Liver (tissue), 9 donors: Measurements from ENCODE around the gene UROC1. TPM values are rescaled to one million over a fixed set of nuclear protein-coding genes. Genes with fewer than 3 reads are reported as not detected.

Experiments used
- DNase-seq: peaks from one replicate; pipeline ENCODE4 v3.0.0-alpha.2; 2017; ENCODE audit warnings: low spot score
- H3K27ac ChIP-seq, 2 donors: one replicate each; pipeline ENCODE4 v1.7.0; 2013; ENCODE audit warnings: inconsistent platforms in 2 of 2, low read length in 2 of 2, control low read depth in 1 of 2, low read depth in 1 of 2, mild to moderate bottlenecking in 1 of 2
- H3K27me3 ChIP-seq, 4 donors: one replicate each; pipeline versions ENCODE4 v1.6.1 to v1.7.0; 2013; ENCODE audit warnings: low read length in 3 of 4, inconsistent platforms in 1 of 4, mild to moderate bottlenecking in 1 of 4, moderate library complexity in 1 of 4; ENCODE audit not compliant: control insufficient read depth in 4 of 4, insufficient read depth in 4 of 4
- H3K36me3 ChIP-seq, 4 donors: one replicate each; pipeline versions ENCODE4 v1.6.1 to v1.7.0; 2013; ENCODE audit warnings: low read length in 3 of 4, mild to moderate bottlenecking in 3 of 4, low read depth in 1 of 4, moderate library complexity in 1 of 4; ENCODE audit not compliant: control insufficient read depth in 4 of 4, insufficient read depth in 3 of 4
- H3K4me1 ChIP-seq, 4 donors: one replicate each; pipeline versions ENCODE4 v1.6.1 to v1.7.0; 2013; ENCODE audit warnings: low read length in 3 of 4, mild to moderate bottlenecking in 3 of 4, moderate library complexity in 1 of 4; ENCODE audit not compliant: control insufficient read depth in 4 of 4, insufficient read depth in 4 of 4
- H3K4me3 ChIP-seq, 3 donors: one replicate each; pipeline versions ENCODE4 v1.6.1 to v1.7.0; 2013; ENCODE audit warnings: low read length in 3 of 3, control low read depth in 1 of 3, low read depth in 1 of 3, mild to moderate bottlenecking in 1 of 3
- H3K9ac ChIP-seq, 2 donors: one replicate each; pipeline ENCODE4 v1.7.0; 2013; ENCODE audit warnings: low read length in 2 of 2, mild to moderate bottlenecking in 2 of 2, moderate library complexity in 2 of 2, control low read depth in 1 of 2, low read depth in 1 of 2
- H3K9me3 ChIP-seq, 4 donors: one replicate each; pipeline versions ENCODE4 v1.6.1 to v1.7.0; 2013; ENCODE audit warnings: low read length in 3 of 4; ENCODE audit not compliant: control insufficient read depth in 4 of 4
- ATF3 ChIP-seq: IDR thresholded peaks from 2 replicates; pipeline ENCODE4 v1.6.1; 2016; ENCODE audit warnings: antibody characterized with exemption
- CTCF ChIP-seq: fragments of 150-350 bp; IDR thresholded peaks from 2 replicates; pipeline ENCODE4 v1.5.1; 2017; ENCODE audit warnings: improper control_type of control experiment, low read depth, low read length; ENCODE audit not compliant: missing input control
- EGR1 ChIP-seq, 2 donors: IDR thresholded peaks; 2 replicates each; pipeline ENCODE4 v1.6.1; 2016 to 2018; ENCODE audit warnings: antibody characterized with exemption in 2 of 2, low read depth in 2 of 2
- FOXA1 ChIP-seq: IDR thresholded peaks from 2 replicates; pipeline ENCODE4 v1.6.1; 2016; ENCODE audit warnings: antibody characterized with exemption
- FOXA2 ChIP-seq: IDR thresholded peaks from 2 replicates; pipeline ENCODE4 v1.6.1; 2016; ENCODE audit warnings: antibody characterized with exemption
- GABPA ChIP-seq, 2 donors: IDR thresholded peaks in 1 of 2; conservative IDR thresholded peaks in 1 of 2; 2 replicates each; pipeline ENCODE4 v1.6.1; 2016; ENCODE audit warnings: antibody characterized with exemption in 2 of 2, mild to moderate bottlenecking in 1 of 2, moderate library complexity in 1 of 2
- HNF4A ChIP-seq, 2 donors: conservative IDR thresholded peaks; 2 replicates each; pipeline ENCODE4 v1.6.1; 2016; ENCODE audit warnings: antibody characterized with exemption in 2 of 2, mild to moderate bottlenecking in 2 of 2
- HNF4G ChIP-seq: IDR thresholded peaks from 2 replicates; pipeline ENCODE4 v1.6.1; 2016; ENCODE audit warnings: antibody characterized with exemption
- JUND ChIP-seq, 2 donors: IDR thresholded peaks; 2 replicates each; pipeline ENCODE4 v1.6.1; 2016; ENCODE audit warnings: antibody characterized with exemption in 2 of 2
- NR2F2 ChIP-seq: IDR thresholded peaks from 2 replicates; pipeline ENCODE4 v1.6.1; 2016; ENCODE audit warnings: antibody characterized with exemption
- RAD21 ChIP-seq, 2 donors: IDR thresholded peaks; 2 replicates each; pipeline ENCODE4 v1.6.1; 2016; ENCODE audit warnings: antibody characterized with exemption in 2 of 2, mild to moderate bottlenecking in 2 of 2
- RXRA ChIP-seq, 2 donors: IDR thresholded peaks; 2 replicates each; pipeline ENCODE4 v1.6.1; 2017 to 2018; ENCODE audit warnings: antibody characterized with exemption in 2 of 2, mild to moderate bottlenecking in 1 of 2
- SP1 ChIP-seq: IDR thresholded peaks from 2 replicates; pipeline ENCODE4 v1.6.1; 2018; ENCODE audit warnings: antibody characterized with exemption, mild to moderate bottlenecking
- TAF1 ChIP-seq: conservative IDR thresholded peaks from 2 replicates; pipeline ENCODE4 v1.6.1; 2016; ENCODE audit warnings: antibody characterized with exemption, mild to moderate bottlenecking
- YY1 ChIP-seq: IDR thresholded peaks from 2 replicates; pipeline ENCODE4 v1.6.1; 2016; ENCODE audit warnings: antibody characterized with exemption, mild to moderate bottlenecking
- WGBS: extraction: QIAGEN DNeasy Blood & Tissue Kit; methylation state at CpG from one replicate; pipeline ENCODE4 v1.1.7; 2013; 5-methylcytosine and 5-hydroxymethylcytosine counted together
- polyA plus RNA-seq, 2 donors: library from polyadenylated mRNA; stranded (reverse) in 1 of 2; unstranded in 1 of 2; fragments of 200-250 nt in 1 of 2; fragments of >200 nt in 1 of 2; fragmentation: Nextera tagmentation in 1 of 2; extraction: Ambion mirVana in 1 of 2; gene quantifications; one replicate each; pipeline versions ENCODE4 v1.2.1 to v1.2.3, GENCODE V29; 2013 to 2015
- total RNA-seq, 2 donors: library from RNA; depleted of rRNA; stranded (reverse); fragments of >200 nt; gene quantifications; one replicate each; pipeline ENCODE4 v1.2.3, GENCODE V29; 2014
- TF ChIP-seq, protein P1 (sequence below): IDR thresholded peaks from 2 replicates; pipeline ENCODE4 v1.6.1; 2016; ENCODE audit warnings: antibody characterized with exemption
- TF ChIP-seq, protein P2 (sequence below): IDR thresholded peaks from 2 replicates; pipeline ENCODE4 v1.6.1; 2016; ENCODE audit warnings: antibody characterized with exemption
- TF ChIP-seq, protein P3 (sequence below): IDR thresholded peaks from 2 replicates; pipeline ENCODE4 v1.6.1; 2016; ENCODE audit warnings: antibody characterized with exemption, mild to moderate bottlenecking
- donor health status: healthy.
- donor health status: healthy.
- donor health status: healthy.
- donor health status: healthy.
- donor health status: healthy.

Gene UROC1
- total and polyA plus RNA-seq, 4 donors = 5.9 to 28.4 (median 18.2) TPM

DNA sequence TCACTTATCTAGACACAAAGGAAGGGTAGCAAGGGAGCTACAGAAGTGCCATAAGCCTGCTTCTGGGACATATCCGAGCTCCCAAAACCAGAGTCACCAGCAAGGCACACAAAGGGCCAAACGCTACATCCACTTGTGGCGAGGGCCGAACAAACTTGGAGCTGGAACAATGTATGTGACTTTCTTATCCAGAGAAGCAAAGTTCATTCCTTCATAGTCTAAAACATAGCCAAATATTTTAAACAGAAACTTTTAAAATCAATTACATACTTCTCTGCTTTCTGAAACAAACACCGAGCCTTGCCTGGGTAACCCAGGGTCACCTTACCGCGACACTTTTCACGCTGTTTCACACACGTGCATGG, 57.8 kb downstream of the UROC1 start (continued):
- TF ChIP-seq, protein P1, sequence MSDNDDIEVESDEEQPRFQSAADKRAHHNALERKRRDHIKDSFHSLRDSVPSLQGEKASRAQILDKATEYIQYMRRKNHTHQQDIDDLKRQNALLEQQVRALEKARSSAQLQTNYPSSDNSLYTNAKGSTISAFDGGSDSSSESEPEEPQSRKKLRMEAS = no peak
- TF ChIP-seq, protein P2, sequence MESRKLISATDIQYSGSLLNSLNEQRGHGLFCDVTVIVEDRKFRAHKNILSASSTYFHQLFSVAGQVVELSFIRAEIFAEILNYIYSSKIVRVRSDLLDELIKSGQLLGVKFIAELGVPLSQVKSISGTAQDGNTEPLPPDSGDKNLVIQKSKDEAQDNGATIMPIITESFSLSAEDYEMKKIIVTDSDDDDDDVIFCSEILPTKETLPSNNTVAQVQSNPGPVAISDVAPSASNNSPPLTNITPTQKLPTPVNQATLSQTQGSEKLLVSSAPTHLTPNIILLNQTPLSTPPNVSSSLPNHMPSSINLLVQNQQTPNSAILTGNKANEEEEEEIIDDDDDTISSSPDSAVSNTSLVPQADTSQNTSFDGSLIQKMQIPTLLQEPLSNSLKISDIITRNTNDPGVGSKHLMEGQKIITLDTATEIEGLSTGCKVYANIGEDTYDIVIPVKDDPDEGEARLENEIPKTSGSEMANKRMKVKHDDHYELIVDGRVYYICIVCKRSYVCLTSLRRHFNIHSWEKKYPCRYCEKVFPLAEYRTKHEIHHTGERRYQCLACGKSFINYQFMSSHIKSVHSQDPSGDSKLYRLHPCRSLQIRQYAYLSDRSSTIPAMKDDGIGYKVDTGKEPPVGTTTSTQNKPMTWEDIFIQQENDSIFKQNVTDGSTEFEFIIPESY = no peak
- no peak for TF ChIP-seq TAF1

DNA sequence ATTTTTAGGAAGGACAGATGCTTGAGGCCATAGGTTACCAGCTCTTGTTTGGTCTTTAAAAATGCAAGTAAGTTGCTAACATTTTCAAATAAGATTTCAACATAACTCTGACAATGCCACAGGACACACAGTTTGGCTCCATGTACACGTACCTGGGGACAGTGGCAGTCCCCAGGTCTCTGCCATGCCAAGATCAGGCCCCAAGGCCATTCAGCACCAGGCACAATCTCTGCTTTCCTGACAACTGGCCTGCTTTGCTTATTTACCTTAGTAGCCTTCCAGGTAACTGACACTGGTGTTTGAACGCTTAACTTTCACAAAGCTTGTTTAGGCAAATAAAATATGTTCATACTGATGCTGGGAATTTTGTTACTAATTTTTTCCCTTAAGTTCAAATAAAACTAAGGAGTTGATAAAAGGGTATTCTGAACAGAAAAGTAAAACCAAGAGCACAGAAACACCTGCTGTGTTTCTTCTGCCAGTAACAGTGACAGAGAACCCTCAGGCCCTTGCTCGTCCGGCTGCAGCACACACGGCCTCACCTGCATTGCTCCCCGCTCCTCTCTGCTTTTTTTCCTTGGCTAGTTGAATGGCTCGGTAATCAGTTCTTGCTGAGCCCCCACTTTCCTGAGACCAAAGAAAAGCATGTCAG, 58.3 kb downstream of the UROC1 start:
- no peak for DNase-seq
- Histone ChIP-seq H3K4me1 (peaks cover 9 to 50% (median 40%) of the 10 kb centered on the region in 4 donors), H3K4me3 (no peak overlapping the region), H3K27ac (peak overlapping the region; percentile 52 to 92), H3K27me3 (no peaks in the 10 kb centered on the region), H3K9me3 (no peaks in the 10 kb centered on the region), H3K36me3 (peaks cover 7 to 39% (median 28%) of the 10 kb centered on the region in 4 donors), H3K9ac (no peak overlapping the region)
- TF ChIP-seq TAF1 = no peak
- no peak for TF ChIP-seq NR2F2
- peak; percentile 78 to 90 for TF ChIP-seq HNF4A (conservative IDR thresholded peaks at IDR 0.05)
- TF ChIP-seq GABPA (IDR thresholded peaks at IDR 0.05 in 1 of 2, conservative IDR thresholded peaks at IDR 0.05 in 1 of 2) = no peak
- TF ChIP-seq, protein P1 = peak; percentile 79
- peak; percentile 90 for TF ChIP-seq YY1
- TF ChIP-seq FOXA2 = peak; percentile 96
- TF ChIP-seq EGR1 (IDR thresholded peaks at IDR 0.05; ENCODE audit: low read depth in 2 of 2) = no peak
- TF ChIP-seq ATF3 = peak; percentile 9
- peak; percentile 93 for TF ChIP-seq FOXA1
- TF ChIP-seq JUND (IDR thresholded peaks at IDR 0.05) = peak; percentile 49 to 79
- peak; percentile 85 for TF ChIP-seq SP1
- peak; percentile 86 to 95 for TF ChIP-seq RXRA (IDR thresholded peaks at IDR 0.05)
- TF ChIP-seq, protein P3, sequence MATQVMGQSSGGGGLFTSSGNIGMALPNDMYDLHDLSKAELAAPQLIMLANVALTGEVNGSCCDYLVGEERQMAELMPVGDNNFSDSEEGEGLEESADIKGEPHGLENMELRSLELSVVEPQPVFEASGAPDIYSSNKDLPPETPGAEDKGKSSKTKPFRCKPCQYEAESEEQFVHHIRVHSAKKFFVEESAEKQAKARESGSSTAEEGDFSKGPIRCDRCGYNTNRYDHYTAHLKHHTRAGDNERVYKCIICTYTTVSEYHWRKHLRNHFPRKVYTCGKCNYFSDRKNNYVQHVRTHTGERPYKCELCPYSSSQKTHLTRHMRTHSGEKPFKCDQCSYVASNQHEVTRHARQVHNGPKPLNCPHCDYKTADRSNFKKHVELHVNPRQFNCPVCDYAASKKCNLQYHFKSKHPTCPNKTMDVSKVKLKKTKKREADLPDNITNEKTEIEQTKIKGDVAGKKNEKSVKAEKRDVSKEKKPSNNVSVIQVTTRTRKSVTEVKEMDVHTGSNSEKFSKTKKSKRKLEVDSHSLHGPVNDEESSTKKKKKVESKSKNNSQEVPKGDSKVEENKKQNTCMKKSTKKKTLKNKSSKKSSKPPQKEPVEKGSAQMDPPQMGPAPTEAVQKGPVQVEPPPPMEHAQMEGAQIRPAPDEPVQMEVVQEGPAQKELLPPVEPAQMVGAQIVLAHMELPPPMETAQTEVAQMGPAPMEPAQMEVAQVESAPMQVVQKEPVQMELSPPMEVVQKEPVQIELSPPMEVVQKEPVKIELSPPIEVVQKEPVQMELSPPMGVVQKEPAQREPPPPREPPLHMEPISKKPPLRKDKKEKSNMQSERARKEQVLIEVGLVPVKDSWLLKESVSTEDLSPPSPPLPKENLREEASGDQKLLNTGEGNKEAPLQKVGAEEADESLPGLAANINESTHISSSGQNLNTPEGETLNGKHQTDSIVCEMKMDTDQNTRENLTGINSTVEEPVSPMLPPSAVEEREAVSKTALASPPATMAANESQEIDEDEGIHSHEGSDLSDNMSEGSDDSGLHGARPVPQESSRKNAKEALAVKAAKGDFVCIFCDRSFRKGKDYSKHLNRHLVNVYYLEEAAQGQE = peak; percentile 74
- TF ChIP-seq HNF4G = no peak
- TF ChIP-seq, protein P2 = peak; percentile 60
- no peak for TF ChIP-seq CTCF
- peak; percentile 46 to 49 for TF ChIP-seq RAD21 (IDR thresholded peaks at IDR 0.05)
- 54% methylated on average over 7 of the region's 7 CpGs for WGBS
